DMS114 treated with DMSO at 0.1 percent for 48 hours (cell line): Measurements from ENCODE around the gene HPSE2.

Experiments used
- DNase-seq: peaks from one replicate; lab custom pipeline; 2025; ENCODE audit not compliant: unreplicated experiment; lab: John Stamatoyannopoulos, UW

HPSE2 gene

GRCh38 chr10:98628206-98628605 lies 607.4 kb downstream of the HPSE2 start:
- DNase-seq, result no peak

DNA sequence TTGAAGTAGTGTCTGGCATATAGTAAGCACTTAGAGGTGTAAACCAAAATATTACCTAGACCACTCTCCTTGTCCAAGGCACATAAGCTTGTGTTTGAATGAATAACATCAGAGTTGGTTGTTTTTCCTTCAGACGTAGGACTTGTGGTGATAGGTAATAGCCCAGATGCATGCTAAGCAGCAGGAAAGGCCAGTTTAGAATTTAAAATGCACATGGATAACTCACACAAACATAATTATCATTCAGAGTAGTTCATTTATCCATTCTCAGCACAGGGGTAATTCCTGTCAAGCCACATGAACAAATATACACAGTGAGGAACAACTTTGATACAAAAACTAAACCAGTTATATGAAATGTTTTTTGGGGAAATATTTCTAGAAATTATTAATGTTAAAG lies 607.9 kb downstream of the HPSE2 start:
- DNase-seq, result no peak

GRCh38 chr10:98624963-98625362 lies 610.7 kb downstream of the HPSE2 start:
- DNase-seq, result no peak

DNA sequence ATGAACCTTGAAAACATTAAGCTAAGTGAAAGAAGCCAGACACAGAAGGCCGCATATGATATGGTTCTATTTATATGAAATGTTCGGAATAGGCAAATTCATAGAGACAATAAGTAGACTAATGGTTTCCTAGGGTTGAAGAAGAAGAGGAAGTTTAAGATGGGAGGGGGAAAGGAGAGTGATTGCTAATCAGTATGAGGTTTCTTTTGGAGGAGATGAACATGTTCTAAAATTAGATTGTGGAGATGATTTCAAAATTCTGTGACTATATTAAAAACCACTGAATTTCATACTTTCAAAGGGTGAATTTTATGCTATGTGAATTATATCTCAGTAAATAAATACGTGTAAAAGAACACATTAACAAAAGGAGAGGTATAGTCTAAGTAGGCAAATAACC lies 612.5 kb downstream of the HPSE2 start:
- DNase-seq, result no peak

GRCh38 chr10:98621630-98622029 lies 614.0 kb downstream of the HPSE2 start:
- DNase-seq, result no peak

DNA sequence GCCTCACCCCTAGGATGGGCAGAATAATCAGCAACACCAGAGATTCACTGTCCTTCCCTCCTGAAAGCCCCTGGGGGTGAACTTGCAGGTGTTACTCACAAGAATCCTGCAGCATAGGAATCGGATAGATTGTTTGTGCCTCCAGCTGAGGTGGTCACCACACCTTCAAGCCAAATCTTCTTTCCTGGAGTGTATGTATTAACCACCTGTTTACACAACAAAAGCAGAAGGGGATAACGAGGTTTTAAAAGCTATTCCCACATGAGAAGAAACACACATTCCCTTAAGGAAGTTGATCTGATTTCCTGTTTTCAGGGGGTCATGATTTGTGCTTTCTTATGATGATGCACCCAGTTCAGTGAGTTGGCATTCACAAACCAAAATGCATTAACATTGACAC lies 615.1 kb downstream of the HPSE2 start:
- DNase-seq, result no peak

DNA sequence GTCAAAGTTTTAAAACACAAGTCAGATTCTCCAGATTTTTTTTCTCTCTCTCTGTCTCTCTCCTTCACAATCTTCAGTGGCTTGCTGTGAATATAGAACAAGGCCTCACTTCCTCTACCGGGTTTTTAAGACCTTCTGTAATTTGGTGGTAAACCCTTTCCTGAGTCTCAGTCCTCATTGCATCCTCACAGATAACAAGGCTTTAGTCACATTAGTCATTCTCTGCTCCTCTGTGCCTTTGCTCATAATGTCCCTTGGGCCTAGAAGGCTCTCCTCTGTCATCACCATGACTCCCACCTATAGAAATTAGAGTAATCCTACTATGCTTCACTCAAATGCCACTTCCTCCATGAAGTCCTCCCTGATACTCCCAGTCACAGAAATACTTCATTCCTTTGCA lies 616.2 kb downstream of the HPSE2 start:
- DNase-seq, result no peak

DNA sequence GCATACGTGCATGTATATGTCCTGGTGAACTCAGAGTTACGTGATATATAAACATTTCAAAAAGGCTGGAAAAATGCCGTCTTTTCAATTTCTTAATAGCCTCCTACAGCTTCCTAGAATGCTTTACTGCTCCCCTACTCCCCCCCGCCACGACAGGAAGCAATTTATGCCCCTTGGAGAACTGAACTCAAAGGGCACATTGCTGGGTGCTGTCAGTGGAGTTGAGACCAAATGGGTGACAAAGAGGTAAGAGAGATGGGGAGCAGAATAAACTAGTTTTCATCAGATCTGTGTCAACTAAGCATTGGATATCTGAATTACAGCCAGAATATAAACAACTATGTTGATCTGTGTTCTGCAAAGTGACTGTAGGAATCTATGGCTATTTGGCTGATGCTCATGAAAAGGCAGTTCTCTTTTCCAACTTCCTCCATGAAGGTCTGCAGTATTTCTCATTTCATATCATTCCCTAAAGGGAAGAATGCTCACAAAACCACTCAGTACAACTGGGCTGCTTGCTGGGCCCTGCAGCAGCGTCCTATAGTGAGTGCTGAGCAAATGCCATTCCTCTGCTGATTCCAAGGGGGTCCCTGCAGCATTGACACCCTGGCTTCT lies 617.6 kb downstream of the HPSE2 start:
- DNase-seq, result no peak

DNA sequence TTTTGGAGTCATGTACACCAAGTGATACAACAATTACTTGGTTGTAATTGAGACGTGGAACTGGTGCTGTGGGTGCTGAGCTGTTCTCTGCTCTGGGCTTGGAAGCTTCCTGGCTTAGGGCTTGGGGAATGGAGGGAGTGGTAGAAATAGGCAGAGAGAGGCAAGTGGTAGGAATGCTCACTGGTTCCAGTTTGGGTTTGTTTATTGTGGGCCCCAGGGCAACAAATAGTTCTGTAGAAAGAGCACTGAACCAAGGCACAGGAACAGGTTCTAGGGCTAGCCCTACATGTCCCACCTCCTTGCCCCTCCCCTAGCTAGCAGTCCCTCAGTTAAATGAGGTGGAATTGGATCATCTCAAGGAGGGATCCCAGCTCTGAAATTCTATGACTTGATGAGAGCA lies 622.2 kb downstream of the HPSE2 start:
- no peak for DNase-seq

DNA sequence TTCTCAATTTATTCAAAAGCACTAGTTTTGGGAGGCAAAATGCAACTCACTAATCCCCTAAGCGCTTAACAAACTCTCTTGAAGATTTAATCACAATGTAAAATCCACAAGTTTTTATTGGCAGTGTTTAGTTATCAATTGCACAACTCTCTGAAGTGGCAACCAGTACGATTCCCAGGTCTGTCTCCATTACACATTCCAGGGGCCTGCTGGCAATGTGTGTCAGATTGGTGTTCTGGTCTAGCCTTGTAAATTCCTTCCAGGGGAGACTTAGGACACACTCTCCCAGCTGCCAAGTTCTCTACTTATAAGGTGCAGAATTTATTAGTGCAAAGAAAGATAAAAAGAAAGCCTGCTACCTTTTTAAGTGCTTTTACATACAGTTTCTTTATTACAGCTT lies 624.2 kb downstream of the HPSE2 start:
- DNase-seq, result no peak

GRCh38 chr10:98610836-98611235 lies 624.8 kb downstream of the HPSE2 start:
- DNase-seq, result no peak

DNA sequence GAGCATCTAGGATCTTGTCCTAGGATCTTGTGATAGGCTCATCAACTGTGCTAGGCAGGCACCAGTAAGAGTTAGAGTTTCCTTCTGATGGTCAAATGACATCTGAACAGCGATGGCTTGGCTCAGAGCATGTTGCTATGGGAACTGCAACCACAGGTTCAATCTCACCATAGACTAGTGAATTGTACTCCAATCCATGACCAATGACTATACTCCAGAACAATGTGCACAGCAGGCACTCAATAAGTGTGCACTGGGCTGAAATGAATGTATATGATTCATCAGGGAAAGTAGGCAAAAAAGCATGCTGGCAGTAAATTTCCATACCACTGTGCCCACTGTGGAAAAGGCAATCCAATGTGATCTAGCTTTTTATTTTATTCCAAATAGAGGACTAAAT lies 625.4 kb downstream of the HPSE2 start:
- DNase-seq, result no peak

- DNase-seq, result no peak
These were observed 626.4 kb downstream of the HPSE2 start for GRCh38 chr10:98609265-98609664.

DNA sequence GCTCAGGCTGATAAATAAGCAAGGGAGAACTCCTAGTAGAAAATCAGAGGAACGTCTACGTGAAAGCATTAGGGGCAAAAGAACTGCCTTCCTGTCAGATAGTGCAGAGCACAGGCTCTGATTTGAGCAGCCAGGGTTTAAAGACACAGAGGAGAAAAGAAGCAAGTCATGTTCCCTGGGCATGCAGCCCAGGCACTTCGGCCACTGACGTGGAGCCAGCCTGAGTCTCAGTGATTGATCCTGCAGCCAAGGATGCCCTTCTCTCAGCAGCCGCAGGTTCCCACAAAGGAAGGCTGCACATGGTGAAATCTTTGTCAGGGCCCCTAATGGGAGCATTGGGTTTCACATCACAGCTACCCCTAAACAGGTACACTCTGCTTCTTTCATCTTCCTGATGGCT lies 627.2 kb downstream of the HPSE2 start:
- no peak for DNase-seq

GRCh38 chr10:98602224-98602623 lies 633.4 kb downstream of the HPSE2 start:
- no peak for DNase-seq

DNA sequence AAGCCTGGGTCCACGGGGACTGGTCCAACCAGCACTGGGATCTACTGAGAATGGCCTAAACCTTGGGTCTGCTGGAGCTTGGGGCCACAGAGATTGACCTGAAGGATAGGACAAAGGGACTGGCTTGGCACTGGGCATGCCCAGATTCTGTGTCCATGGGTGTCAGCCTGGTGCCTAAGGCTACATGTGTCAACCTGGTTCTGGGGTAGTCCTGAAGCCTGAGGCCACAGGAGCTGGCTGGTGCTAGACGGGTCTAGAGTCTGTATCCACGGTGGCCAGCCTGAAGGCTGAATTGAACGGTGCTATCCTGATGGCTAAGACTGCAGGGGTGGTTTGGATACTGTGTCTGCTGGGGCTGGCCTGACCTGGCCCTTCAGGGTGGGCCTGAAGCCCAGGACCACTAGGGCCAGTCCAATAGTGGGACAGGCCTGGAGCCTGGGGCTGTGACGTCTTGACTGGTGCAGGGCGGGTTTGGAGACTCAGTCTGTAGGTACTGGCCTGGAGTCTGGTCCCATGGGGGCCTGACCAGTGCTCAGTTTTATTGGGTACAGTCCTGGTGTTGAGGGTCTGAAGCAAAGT lies 636.5 kb downstream of the HPSE2 start:
- no peak for DNase-seq

DNA sequence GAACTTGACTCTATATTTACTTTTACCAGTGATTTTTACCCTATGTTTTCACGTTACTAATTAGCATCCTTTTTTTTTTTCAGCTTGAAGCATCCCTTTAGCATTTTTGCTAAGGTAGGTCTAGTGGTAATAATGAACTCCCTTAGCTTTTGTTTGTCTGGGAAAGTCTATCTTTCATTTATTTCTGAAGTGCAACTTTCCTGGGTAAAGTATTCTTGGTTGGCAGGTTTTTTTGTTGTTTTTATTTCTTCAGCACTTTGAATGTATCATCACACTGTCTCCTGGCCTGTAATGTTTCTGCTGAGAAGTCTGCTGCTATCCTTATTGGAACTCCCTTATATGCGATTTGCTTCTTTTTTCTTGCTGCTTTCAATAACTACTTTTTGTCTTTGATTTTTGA lies 639.2 kb downstream of the HPSE2 start:
- DNase-seq, result no peak

GRCh38 chr10:98589691-98590090 lies 646.0 kb downstream of the HPSE2 start:
- DNase-seq, result no peak

- no peak for DNase-seq
These were observed 646.6 kb downstream of the HPSE2 start for GRCh38 chr10:98589007-98589406.

GRCh38 chr10:98587156-98587837 lies 648.4 kb downstream of the HPSE2 start:
- no peak for DNase-seq

- no peak for DNase-seq
These were observed 649.6 kb downstream of the HPSE2 start for GRCh38 chr10:98586096-98586495.

GRCh38 chr10:98582363-98582762 lies 653.3 kb downstream of the HPSE2 start:
- no peak for DNase-seq

GRCh38 chr10:98577578-98577977 lies 658.1 kb downstream of the HPSE2 start:
- no peak for DNase-seq
